Smooth muscle cell (in vitro differentiated cells): Measurements from ENCODE around the gene ANGPTL3. TPM values are rescaled to one million over a fixed set of nuclear protein-coding genes. Genes with fewer than 3 reads are reported as not detected.

Source experiments
- DNase-seq: peaks from one replicate; lab custom pipeline; 2025; ENCODE audit not compliant: unreplicated experiment; lab: John Stamatoyannopoulos, UW
- H2AFZ ChIP-seq: fragments of 200-600 bp; sonication (generic); 2 replicates; pipeline ENCODE4 v1.6.0; 2016; ENCODE audit warnings: antibody characterized with exemption, low read depth, mild to moderate bottlenecking
- H3F3A ChIP-seq: fragments of 200-600 bp; sonication (generic); 2 replicates; pipeline ENCODE4 v1.6.0; 2017; ENCODE audit warnings: antibody characterized with exemption, low read depth
- H3K27ac ChIP-seq: fragments of 200-600 bp; sonication (generic); 2 replicates; pipeline ENCODE4 v1.5.1; 2016; ENCODE audit warnings: low read depth, mild to moderate bottlenecking
- H3K27me3 ChIP-seq: fragments of 200-600 bp; sonication (generic); 2 replicates; pipeline ENCODE4 v1.6.1; 2016; ENCODE audit warnings: low read depth, mild to moderate bottlenecking
- H3K36me3 ChIP-seq: fragments of 200-600 bp; sonication (generic); 2 replicates; pipeline ENCODE4 v1.5.1; 2016; ENCODE audit warnings: low read depth
- H3K4me1 ChIP-seq: fragments of 200-600 bp; sonication (generic); 2 replicates; pipeline ENCODE4 v1.5.1; 2016; ENCODE audit warnings: low read depth
- H3K4me2 ChIP-seq: fragments of 200-600 bp; sonication (generic); 2 replicates; pipeline ENCODE4 v1.6.0; 2016; ENCODE audit warnings: mild to moderate bottlenecking
- H3K4me3 ChIP-seq: fragments of 200-600 bp; sonication (generic); 2 replicates; pipeline ENCODE4 v1.5.1; 2016; ENCODE audit warnings: mild to moderate bottlenecking
- H3K79me2 ChIP-seq: fragments of 200-600 bp; sonication (generic); 2 replicates; pipeline ENCODE4 v1.6.0; 2016; ENCODE audit warnings: low read depth, mild to moderate bottlenecking
- H3K9ac ChIP-seq: fragments of 200-600 bp; sonication (generic); 2 replicates; pipeline ENCODE4 v1.6.0; 2016; ENCODE audit warnings: low read depth
- H3K9me3 ChIP-seq: fragments of 200-600 bp; sonication (generic); replicated peaks from 2 replicates; pipeline ENCODE4 v1.5.1; 2016; ENCODE audit warnings: low read depth
- H4K20me1 ChIP-seq: fragments of 200-600 bp; sonication (generic); 2 replicates; pipeline ENCODE4 v1.6.0; 2016; ENCODE audit warnings: low read depth
- whole genome bisulfite sequencing: methylation state at CpG from one replicate; pipeline ENCODE4 v1.1.7; 2016; ENCODE audit warnings: low lambda C conversion rate; 5-methylcytosine and 5-hydroxymethylcytosine counted together
- polyA plus RNA-seq: library from polyadenylated mRNA; unstranded; fragments of >200 nt; fragmentation: Nextera tagmentation; extraction: Ambion mirVana; gene quantifications from 2 replicates; pipeline ENCODE4 v1.2.1, GENCODE V29; 2016
- total RNA-seq: library from RNA; depleted of rRNA; stranded (reverse); fragments of >200 nt; gene quantifications from 2 replicates; pipeline ENCODE4 v1.2.3, GENCODE V29; 2014
- TF ChIP-seq, protein P1 (sequence below): fragments of 200-600 bp; sonication (generic); IDR thresholded peaks from 2 replicates; pipeline ENCODE4 v1.5.1; 2017; ENCODE audit warnings: borderline replicate concordance, mild to moderate bottlenecking, antibody characterized with exemption; ENCODE audit not compliant: insufficient read depth, poor library complexity, severe bottlenecking

The ANGPTL3 gene
- total and polyA plus RNA-seq, 2 experiments from 2014 or later: not detected

GRCh38 chr1:62654744-62655143 is 57.4 kb downstream of the ANGPTL3 start:
- Histone ChIP-seq H3K4me3 (no peak overlapping the region), H4K20me1 (peaks cover 55% of the 10 kb centered on the region), H3K4me1 (no peaks in the 10 kb centered on the region), H3K36me3 (peaks cover 13% of the 10 kb centered on the region), H3F3A (no peaks in the 10 kb centered on the region), H3K4me2 (no peak overlapping the region), H3K9ac (no peak overlapping the region), H2AFZ (no peak overlapping the region), H3K27me3 (no peaks in the 10 kb centered on the region), H3K27ac (no peak overlapping the region), H3K9me3 (no peaks in the 10 kb centered on the region), H3K79me2 (peaks cover 39% of the 10 kb centered on the region)
- no peak for DNase-seq
- 94% methylated on average over 1 of the region's 1 CpG for WGBS
- TF ChIP-seq, protein P1, sequence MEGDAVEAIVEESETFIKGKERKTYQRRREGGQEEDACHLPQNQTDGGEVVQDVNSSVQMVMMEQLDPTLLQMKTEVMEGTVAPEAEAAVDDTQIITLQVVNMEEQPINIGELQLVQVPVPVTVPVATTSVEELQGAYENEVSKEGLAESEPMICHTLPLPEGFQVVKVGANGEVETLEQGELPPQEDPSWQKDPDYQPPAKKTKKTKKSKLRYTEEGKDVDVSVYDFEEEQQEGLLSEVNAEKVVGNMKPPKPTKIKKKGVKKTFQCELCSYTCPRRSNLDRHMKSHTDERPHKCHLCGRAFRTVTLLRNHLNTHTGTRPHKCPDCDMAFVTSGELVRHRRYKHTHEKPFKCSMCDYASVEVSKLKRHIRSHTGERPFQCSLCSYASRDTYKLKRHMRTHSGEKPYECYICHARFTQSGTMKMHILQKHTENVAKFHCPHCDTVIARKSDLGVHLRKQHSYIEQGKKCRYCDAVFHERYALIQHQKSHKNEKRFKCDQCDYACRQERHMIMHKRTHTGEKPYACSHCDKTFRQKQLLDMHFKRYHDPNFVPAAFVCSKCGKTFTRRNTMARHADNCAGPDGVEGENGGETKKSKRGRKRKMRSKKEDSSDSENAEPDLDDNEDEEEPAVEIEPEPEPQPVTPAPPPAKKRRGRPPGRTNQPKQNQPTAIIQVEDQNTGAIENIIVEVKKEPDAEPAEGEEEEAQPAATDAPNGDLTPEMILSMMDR: no peak

Other genes with a start within 250 kb of the ANGPTL3 start
- gene USP1, start 160.5 kb upstream of the ANGPTL3 start, total RNA-seq: 22.1 TPM in 2 replicates
- gene USP1, start 160.5 kb upstream of the ANGPTL3 start, polyA plus RNA-seq: 11.2 and 11.9 TPM in 2 replicates
- gene DOCK7, start 90.9 kb downstream of the ANGPTL3 start, total RNA-seq: 57.1 and 81.3 TPM in 2 replicates
- gene DOCK7, start 90.9 kb downstream of the ANGPTL3 start, polyA plus RNA-seq: 19.6 and 25.4 TPM in 2 replicates
- 13.4 and 13.5 TPM in 2 replicates for gene ATG4C, start 186.6 kb downstream of the ANGPTL3 start, total RNA-seq
- 7.0 and 11.5 TPM in 2 replicates for gene ATG4C, start 186.6 kb downstream of the ANGPTL3 start, polyA plus RNA-seq